Fibroblast of villous mesenchyme (primary cell): ENCODE results near the gene MED15. TPM values are rescaled to one million over a fixed set of nuclear protein-coding genes. Genes with fewer than 3 reads are reported as not detected.

ENCODE experiments used
- DNase-seq: peaks from one replicate; pipeline ENCODE4 v3.0.0-alpha.2; 2010; ENCODE audit warnings: low read depth
- H3K4me3 ChIP-seq: 2 replicates; pipeline ENCODE4 v1.5.1; 2011; ENCODE audit warnings: low read depth, mild to moderate bottlenecking, low read length
- total RNA-seq: library from RNA; depleted of rRNA; stranded (reverse); fragments of >200 nt; gene quantifications from 2 replicates; pipeline ENCODE4 v1.2.3, GENCODE V29; 2012
- TF ChIP-seq, protein P1 (sequence below): IDR thresholded peaks from 2 replicates; pipeline ENCODE4 v1.5.1; 2012; ENCODE audit warnings: low read depth, mild to moderate bottlenecking, low read length; ENCODE audit not compliant: insufficient read depth

MED15 gene
- total RNA-seq, 1 donor = 51.0 TPM

DNA sequence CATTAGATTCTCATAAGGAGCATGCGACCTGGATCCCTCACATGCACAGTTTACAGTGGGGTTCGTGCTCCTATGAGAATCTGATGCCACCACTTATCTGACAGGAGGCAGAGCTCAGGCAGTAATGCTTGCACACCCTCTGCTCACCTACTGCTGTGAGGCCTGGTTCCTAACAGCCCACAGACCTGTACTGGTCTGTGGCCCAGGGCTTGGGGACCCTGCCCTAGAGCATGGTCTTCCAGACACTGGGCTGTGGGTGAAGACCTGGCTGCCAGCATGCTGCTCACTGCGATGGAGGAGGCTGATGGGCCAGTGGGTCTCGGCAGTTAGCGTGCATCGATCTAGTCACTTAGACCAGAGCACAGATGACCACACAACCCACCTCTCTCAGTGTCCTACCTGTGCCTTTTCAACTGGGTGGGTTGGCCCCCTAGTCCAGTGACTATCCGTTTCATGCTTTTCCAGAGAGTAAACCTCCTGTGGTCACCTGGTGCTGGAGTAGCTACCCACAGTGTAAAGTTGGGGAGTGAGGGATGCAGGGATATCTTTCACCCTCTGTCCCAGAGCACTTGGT lies 21.1 kb downstream of the MED15 start:
- TF ChIP-seq, protein P1, sequence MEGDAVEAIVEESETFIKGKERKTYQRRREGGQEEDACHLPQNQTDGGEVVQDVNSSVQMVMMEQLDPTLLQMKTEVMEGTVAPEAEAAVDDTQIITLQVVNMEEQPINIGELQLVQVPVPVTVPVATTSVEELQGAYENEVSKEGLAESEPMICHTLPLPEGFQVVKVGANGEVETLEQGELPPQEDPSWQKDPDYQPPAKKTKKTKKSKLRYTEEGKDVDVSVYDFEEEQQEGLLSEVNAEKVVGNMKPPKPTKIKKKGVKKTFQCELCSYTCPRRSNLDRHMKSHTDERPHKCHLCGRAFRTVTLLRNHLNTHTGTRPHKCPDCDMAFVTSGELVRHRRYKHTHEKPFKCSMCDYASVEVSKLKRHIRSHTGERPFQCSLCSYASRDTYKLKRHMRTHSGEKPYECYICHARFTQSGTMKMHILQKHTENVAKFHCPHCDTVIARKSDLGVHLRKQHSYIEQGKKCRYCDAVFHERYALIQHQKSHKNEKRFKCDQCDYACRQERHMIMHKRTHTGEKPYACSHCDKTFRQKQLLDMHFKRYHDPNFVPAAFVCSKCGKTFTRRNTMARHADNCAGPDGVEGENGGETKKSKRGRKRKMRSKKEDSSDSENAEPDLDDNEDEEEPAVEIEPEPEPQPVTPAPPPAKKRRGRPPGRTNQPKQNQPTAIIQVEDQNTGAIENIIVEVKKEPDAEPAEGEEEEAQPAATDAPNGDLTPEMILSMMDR = no peak
- DNase-seq = no peak
- H3K4me3 ChIP-seq = no peak overlapping the region

GRCh38 chr22:20530368-20531153 lies 23.2 kb downstream of the MED15 start:
- DNase-seq = peak; percentile 75
- H3K4me3 ChIP-seq = no peak overlapping the region
- TF ChIP-seq, protein P1 = no peak

GRCh38 chr22:20531154-20531403 lies 23.7 kb downstream of the MED15 start:
- TF ChIP-seq, protein P1 = no peak
- no peak overlapping the region for H3K4me3 ChIP-seq
- no peak for DNase-seq

DNA sequence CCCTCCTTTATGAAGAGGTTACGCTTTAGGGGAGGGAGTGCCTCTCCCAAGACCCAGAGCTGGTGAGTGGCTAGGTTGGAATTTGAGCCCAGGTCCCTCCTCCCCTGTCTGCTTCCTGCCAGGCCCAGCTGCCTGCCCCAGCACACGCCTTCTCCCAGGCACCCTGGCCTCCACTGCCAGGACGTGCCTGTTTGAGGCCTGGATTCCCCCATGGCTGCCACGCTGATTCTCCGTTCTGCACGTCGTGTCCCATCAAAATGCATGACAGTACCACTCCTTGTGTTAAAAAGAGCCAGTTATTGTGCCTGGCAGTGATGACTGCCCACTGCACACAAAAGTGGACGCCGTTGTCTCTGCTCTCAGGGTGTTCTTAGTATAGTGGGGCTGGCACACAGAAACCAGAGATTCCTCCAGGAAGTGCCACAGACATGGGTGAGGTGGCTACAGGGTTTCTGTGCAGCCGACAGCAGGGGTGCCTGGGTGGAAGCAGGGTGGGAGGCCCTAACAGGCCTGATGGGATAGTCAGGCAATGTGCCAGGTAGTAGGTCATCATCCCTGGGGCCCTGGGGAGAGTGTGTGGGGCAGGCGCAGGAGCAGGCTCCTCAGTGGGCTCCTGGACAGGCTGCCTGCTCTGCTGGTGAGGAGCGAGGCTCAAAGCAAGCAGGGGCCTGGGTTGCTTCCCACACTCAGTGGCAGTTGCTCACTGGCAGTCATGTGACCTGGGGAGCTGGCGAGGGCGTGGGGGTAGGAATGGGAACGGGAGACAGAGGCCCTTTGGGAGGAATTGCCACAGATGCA lies 24.2 kb downstream of the MED15 start:
- TF ChIP-seq, protein P1 = no peak
- H3K4me3 ChIP-seq = no peak overlapping the region
- peak; percentile 93 for DNase-seq

DNA sequence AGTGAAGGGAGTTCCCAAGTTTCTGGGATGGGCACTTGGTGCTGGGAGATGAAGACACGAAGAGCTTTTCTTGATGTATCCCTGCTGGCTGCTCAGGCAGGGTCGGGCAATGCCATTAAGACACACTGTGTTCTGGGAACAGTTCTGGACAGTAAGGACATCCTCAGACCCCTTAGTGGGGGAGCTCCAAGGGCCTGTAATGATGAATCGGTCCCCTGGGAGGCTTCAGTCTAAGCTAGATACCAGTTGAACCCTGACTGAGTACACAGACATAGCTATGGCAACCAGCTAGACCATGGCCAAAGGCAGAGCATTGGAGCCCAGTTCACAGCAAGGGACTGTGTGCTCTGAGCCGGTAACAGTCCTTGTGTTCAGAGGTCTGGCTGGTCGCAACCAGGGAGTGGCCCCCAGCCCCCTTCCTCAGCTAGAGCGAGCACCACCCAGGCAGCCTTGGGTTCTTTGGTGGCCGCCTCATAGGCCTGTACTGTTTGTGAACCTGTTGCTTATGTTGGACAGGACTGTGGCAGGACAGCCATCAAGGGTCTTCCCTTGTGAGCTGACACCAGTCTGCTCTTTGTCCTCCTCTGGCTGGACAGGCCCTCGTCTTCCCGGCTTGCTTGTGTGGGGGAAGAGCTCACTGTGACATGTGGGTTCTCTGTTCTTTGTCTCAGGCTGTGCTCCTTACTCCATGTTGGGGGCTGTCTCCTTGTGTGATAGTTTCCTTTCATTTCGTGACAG lies 25.0 kb downstream of the MED15 start:
- TF ChIP-seq, protein P1 = no peak
- H3K4me3 ChIP-seq = no peak overlapping the region
- DNase-seq = peak; percentile 44

- TF ChIP-seq, protein P1 = no peak
- no peak overlapping the region for H3K4me3 ChIP-seq
- no peak for DNase-seq
Observed at GRCh38 chr22:20533095-20533878, 25.9 kb downstream of the MED15 start.
